OCI-LY3 (cell line): Measurements from ENCODE around the gene DNAH10.

Experiments
- H2AFZ ChIP-seq: fragments of 200-600, 300-600 bp; shearing (Covaris generic); 2 replicates; pipeline ENCODE4 v1.6.0; 2014; ENCODE audit warnings: antibody characterized with exemption, low read depth, low read length
- H3K27ac ChIP-seq: fragments of 200-600, 300-600 bp; sonication (generic); 2 replicates; pipeline ENCODE4 v1.5.1; 2014; ENCODE audit warnings: mild to moderate bottlenecking, low read length, moderate library complexity, mixed read lengths
- H3K27me3 ChIP-seq: fragments of 200-600, 300-600 bp; sonication (generic); 2 replicates; pipeline ENCODE4 v1.6.1; 2014; ENCODE audit warnings: low read depth, low read length, mixed read lengths
- H3K36me3 ChIP-seq: fragments of 200-600, 300-600 bp; sonication (generic); replicated peaks from 2 replicates; pipeline ENCODE3; 2014; ENCODE audit warnings: low read depth, low read length, mixed read lengths
- H3K4me1 ChIP-seq: fragments of 300-600, 200-600 bp; sonication (generic); 2 replicates; pipeline ENCODE4 v1.6.1; 2014; ENCODE audit warnings: low read length, mixed read lengths
- H3K4me2 ChIP-seq: fragments of 200-600, 300-600 bp; sonication (generic); 2 replicates; pipeline ENCODE4 v1.6.1; 2014; ENCODE audit warnings: low read length, mixed read lengths
- H3K4me3 ChIP-seq: fragments of 300-600, 200-600 bp; sonication (generic); 2 replicates; pipeline ENCODE4 v1.5.1; 2014; ENCODE audit warnings: antibody characterized with exemption, mild to moderate bottlenecking, low read length, moderate library complexity
- H3K79me2 ChIP-seq: fragments of 300-600, 200-600 bp; shearing (Covaris generic); 2 replicates; pipeline ENCODE4 v1.6.1; 2014; ENCODE audit warnings: mild to moderate bottlenecking, low read length, mixed read lengths
- H3K9ac ChIP-seq: fragments of 300-600, 200-600 bp; shearing (Covaris generic); 2 replicates; pipeline ENCODE4 v1.6.0; 2014; ENCODE audit warnings: mild to moderate bottlenecking, low read length, moderate library complexity
- H3K9me3 ChIP-seq: fragments of 200-600, 300-600 bp; shearing (Covaris generic); 2 replicates; pipeline ENCODE4 v1.6.1; 2014; ENCODE audit warnings: low read length, mixed read lengths; ENCODE audit not compliant: insufficient read depth
- H4K20me1 ChIP-seq: fragments of 200-600, 300-600 bp; sonication (generic); 2 replicates; pipeline ENCODE4 v1.6.1; 2016; ENCODE audit warnings: low read length, mixed read lengths; ENCODE audit not compliant: insufficient read depth
- EZH2phosphoT487 ChIP-seq: fragments of 200-600 bp; shearing (Covaris generic); IDR thresholded peaks from 2 replicates; pipeline ENCODE4 v1.6.1; 2018; ENCODE audit warnings: antibody characterized with exemption, mixed run types, low read depth
- TF ChIP-seq, protein P1 (sequence below): fragments of 200-600, 300-600 bp; sonication (generic); IDR thresholded peaks from 2 replicates; pipeline ENCODE4 v1.5.1; 2014; ENCODE audit warnings: antibody characterized with exemption, low read length, low read depth

The DNAH10 gene

DNA sequence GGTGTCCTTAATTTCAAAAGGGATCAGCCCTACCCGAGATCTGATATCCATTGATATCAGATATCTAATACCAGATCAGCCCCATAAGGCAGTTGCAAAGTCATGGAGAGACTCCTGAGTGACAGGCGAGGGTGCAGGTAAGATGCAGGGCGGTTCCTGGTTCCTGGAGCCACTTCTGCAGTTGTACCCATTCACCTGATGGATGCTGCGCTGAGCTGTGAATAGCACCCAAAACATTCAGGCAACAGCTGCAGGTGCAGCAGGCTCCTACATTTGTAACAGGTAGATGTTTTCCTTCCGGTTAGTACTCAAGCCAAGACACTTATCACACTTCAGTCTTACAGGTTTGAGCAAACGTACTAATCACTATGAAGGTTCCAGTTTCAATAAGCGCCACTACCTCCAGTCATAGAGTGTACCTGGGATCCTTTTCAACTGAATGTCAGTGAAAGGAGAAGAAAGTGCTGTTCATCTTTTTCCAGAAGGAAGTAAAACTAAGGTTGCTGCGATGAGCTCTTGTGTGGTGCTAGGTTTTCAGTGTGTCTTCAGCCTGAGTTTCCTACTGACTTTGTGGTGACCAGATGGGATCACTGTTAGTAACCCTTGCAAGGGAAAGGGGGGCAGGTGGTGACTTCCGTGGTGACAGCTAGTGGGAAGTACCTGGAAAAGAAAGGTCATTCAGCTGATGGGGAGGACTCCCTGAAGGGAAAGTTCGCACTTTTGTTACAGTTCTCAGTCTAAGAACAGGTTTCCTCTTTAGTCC is 48.1 kb upstream of the DNAH10 start:
- Histone ChIP-seq H2AFZ (no peak overlapping the region), H4K20me1 (peaks cover 10% of the 10 kb centered on the region), H3K79me2 (peaks cover 25% of the 10 kb centered on the region), H3K36me3 (no peaks in the 10 kb centered on the region), H3K27me3 (no peaks in the 10 kb centered on the region), H3K9me3 (no peaks in the 10 kb centered on the region), H3K9ac (peak overlapping the region; percentile 80; the same call in 1 of the 2 replicates), H3K4me2 (peak overlapping the region; percentile 92), H3K4me3 (peak overlapping the region; percentile 98), H3K27ac (peak overlapping the region; percentile 61), H3K4me1 (peaks cover 26% of the 10 kb centered on the region)
- TF ChIP-seq EZH2phosphoT487 = no peak
- TF ChIP-seq, protein P1, sequence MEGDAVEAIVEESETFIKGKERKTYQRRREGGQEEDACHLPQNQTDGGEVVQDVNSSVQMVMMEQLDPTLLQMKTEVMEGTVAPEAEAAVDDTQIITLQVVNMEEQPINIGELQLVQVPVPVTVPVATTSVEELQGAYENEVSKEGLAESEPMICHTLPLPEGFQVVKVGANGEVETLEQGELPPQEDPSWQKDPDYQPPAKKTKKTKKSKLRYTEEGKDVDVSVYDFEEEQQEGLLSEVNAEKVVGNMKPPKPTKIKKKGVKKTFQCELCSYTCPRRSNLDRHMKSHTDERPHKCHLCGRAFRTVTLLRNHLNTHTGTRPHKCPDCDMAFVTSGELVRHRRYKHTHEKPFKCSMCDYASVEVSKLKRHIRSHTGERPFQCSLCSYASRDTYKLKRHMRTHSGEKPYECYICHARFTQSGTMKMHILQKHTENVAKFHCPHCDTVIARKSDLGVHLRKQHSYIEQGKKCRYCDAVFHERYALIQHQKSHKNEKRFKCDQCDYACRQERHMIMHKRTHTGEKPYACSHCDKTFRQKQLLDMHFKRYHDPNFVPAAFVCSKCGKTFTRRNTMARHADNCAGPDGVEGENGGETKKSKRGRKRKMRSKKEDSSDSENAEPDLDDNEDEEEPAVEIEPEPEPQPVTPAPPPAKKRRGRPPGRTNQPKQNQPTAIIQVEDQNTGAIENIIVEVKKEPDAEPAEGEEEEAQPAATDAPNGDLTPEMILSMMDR = no peak

GRCh38 chr12:123715195-123715594 is 46.9 kb upstream of the DNAH10 start:
- TF ChIP-seq, protein P1 = no peak
- TF ChIP-seq EZH2phosphoT487 = no peak
- peaks cover 10% of the 10 kb centered on the region for H4K20me1 ChIP-seq
- H3K36me3 ChIP-seq = no peaks in the 10 kb centered on the region
- no peak overlapping the region for H3K9ac ChIP-seq
- H3K27me3 ChIP-seq = no peaks in the 10 kb centered on the region
- peak overlapping the region; percentile 31 for H3K4me2 ChIP-seq
- peaks cover 25% of the 10 kb centered on the region for H3K79me2 ChIP-seq
- peak overlapping the region; percentile 6 for H3K27ac ChIP-seq
- H3K4me3 ChIP-seq = no peak overlapping the region
- H2AFZ ChIP-seq = no peak overlapping the region
- H3K9me3 ChIP-seq = no peaks in the 10 kb centered on the region
- H3K4me1 ChIP-seq = peaks cover 26% of the 10 kb centered on the region

DNA sequence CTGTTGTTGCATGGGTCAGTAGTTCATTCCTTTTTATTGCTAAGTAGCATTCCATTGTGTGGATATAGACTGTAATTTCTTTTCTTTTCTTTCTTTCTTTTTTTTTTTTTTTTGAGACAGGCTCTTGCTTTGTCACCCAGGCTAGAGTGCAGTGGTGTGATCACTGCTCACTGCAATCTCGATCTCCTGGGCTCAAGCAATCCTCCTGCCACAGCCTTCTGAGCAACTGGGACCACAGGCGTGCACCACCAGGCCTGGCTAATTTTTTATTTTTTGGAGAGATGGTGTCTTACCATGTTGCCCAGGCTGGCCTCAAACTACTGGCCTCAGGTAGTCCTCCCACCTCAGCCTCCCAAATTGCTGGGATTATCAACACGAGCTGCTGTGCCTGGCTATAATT is 44.8 kb upstream of the DNAH10 start:
- Histone ChIP-seq H3K36me3 (peaks cover 5% of the 10 kb centered on the region), H3K27ac (no peak overlapping the region), H3K9me3 (no peaks in the 10 kb centered on the region), H3K4me2 (no peak overlapping the region), H3K4me3 (no peak overlapping the region), H2AFZ (no peak overlapping the region), H4K20me1 (peaks cover 10% of the 10 kb centered on the region), H3K79me2 (peaks cover 23% of the 10 kb centered on the region), H3K4me1 (peaks cover 26% of the 10 kb centered on the region), H3K9ac (no peak overlapping the region), H3K27me3 (no peaks in the 10 kb centered on the region)
- no peak for TF ChIP-seq EZH2phosphoT487
- TF ChIP-seq, protein P1 = no peak

DNA sequence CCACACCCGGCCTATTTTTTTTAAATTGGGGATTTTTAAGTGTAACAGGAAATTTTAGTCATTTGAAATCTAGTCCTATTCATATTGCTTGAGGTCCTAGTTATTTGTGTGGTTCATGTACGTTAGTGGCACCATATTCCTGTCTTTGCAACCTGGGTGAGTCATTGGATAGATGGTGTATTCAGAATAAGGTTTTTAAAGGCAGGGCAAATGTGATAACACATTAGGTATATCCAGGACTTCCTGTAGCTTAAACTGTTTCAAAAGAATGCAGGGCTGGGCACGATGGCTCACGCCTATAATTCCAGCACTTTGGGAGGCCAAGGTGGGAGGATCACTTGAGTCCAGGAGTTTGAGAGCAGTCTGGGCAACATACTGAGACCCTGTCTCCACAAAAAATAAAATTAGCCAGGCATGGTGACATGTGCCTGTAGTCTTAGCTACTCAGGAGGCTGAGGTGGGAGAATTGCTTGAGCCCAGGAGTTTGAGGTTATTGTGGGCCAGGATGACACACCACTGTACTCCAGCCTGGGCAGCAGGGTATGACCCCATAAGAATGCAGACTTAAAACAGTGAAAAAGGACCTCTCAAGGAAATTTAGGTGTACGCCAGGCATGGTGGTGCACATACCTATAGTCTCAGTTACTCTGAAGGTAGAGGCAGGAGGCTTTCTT is 41.8 kb upstream of the DNAH10 start:
- Histone ChIP-seq H4K20me1 (no peaks in the 10 kb centered on the region), H3K27ac (no peak overlapping the region), H3K9ac (no peak overlapping the region), H2AFZ (no peak overlapping the region), H3K4me3 (no peak overlapping the region), H3K79me2 (no peaks in the 10 kb centered on the region), H3K4me1 (peaks cover 17% of the 10 kb centered on the region), H3K27me3 (no peaks in the 10 kb centered on the region), H3K4me2 (no peak overlapping the region), H3K36me3 (peaks cover 11% of the 10 kb centered on the region), H3K9me3 (no peaks in the 10 kb centered on the region)
- TF ChIP-seq EZH2phosphoT487 = no peak
- TF ChIP-seq, protein P1 = no peak
